ENCODE measurements around the gene GSTP1.
"Not testable (repeated sequence)": the region's sequence is repeated elsewhere in the genome, so short reads cannot be mapped to it uniquely, and the experiment has no call there.

Gene GSTP1

DNA sequence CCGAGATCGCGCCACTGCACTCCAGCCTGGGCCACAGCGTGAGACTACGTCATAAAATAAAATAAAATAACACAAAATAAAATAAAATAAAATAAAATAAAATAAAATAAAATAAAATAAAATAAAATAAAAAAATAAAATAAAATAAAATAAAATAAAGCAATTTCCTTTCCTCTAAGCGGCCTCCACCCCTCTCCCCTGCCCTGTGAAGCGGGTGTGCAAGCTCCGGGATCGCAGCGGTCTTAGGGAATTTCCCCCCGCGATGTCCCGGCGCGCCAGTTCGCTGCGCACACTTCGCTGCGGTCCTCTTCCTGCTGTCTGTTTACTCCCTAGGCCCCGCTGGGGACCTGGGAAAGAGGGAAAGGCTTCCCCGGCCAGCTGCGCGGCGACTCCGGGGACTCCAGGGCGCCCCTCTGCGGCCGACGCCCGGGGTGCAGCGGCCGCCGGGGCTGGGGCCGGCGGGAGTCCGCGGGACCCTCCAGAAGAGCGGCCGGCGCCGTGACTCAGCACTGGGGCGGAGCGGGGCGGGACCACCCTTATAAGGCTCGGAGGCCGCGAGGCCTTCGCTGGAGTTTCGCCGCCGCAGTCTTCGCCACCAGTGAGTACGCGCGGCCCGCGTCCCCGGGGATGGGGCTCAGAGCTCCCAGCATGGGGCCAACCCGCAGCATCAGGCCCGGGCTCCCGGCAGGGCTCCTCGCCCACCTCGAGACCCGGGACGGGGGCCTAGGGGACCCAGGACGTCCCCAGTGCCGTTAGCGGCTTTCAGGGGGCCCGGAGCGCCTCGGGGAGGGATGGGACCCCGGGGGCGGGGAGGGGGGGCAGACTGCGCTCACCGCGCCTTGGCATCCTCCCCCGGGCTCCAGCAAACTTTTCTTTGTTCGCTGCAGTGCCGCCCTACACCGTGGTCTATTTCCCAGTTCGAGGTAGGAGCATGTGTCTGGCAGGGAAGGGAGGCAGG, at the start of gene GSTP1:
TSS of gene GSTP1 (plus strand) at position 566 of the 958 bp plus-strand sequence. CDS start at position 598, 32 bp downstream.
- peak; percentile 86 for DNase-seq (ENCODE audit: low read depth)

DNA sequence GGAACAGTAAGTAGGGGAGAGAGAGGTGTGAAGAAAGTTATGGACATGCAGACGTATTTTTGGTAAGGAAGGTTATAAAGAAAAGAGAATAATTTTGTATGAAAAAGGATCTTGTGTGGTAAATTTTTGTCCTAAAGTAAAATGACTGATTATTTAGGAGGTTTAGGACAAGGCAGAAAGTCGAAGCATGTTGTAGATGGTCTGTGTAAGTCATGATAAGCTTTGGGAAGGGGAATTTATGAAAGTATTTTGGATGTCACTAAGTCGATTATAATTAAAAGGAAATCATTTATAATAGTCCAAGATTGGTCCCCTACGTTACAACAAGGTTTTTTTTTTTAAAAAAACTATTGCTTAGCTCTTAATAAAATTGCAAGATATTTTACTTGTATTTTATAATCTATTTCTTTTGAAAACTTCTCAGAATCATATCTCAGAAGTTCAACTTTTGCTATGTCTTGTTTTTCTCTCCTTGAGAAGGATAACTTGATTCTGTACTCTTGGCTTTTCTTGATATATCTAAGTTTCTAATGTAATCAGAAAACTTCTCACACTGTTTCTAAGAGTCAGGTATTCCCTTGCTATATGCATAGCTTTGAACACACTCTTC, 49.4 kb upstream of the GSTP1 start:
- no peak for DNase-seq (ENCODE audit: low read depth)

DNA sequence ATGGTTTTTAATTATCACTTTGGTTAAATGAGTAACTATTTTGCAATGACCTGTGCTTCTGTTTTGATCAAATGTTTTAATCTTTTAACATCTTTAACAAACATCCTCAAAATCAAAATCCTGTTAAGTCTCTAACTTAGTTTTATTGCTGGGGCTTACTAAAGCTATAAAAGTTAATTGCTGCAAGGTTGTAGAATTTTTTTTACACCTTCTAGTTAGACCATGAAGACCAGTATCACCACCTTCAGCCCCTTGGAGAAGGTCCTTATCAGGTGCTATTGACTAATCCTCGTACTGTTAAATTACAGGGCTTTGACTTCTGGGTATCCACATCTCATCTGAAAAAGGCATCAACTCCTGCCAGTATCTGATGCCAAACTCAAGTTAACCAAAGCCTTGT, 48.1 kb upstream of the GSTP1 start:
- DNase-seq (ENCODE audit: low read depth): no peak

DNA sequence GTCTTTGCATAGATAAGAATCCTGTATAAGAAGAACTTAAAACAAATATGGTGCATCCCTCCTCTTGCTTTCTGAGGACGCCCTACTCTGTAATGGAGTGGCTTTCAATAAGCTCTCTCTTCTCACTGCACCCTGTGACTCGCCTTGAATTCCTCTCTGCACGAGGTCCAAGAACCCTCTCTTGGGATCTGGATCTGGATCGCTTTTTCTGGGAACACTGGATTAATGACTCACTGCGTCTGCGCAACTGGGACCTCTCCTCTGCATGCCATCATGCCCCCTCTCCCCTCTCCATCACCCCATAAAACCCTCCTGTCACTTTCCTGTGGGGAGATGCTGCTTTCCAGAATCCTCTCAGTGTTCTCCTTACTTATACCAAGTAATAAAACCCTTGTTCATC, 45.3 kb upstream of the GSTP1 start:
- peak; percentile 25 for DNase-seq (ENCODE audit: low read depth)

DNA sequence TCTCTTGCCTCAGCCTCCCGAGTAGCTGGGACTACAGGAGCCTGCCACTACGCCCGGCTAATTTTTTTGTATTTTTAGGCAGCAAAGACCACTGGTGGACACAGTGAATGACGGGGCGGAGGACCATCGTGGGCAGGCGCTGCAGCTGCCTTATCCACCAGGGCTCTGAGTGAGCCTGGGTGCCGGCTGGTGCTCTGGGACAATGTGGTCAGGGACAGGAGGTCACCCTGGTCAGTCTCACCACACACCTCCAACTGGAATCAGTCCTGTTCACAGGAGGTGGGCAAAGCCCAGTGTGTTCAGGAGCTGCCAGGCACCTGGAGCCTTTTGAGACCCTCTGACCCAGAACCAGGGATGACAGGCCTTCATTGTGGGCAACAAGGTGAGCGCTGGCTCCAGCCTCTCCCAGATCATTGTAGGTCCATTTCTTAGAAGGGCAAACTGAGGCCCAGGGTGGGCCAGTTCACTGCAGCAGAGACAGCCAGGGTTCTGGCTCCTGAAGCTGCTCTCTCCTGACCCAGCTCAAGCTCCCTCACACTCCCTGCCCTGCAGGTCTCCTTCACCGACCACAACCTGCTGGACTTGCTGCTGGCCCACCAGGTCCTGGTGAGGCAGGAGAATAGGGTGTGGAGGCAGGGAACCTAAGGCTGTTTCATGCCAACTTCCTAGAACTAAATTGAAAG, 44.6 kb upstream of the GSTP1 start:
- DNase-seq (ENCODE audit: low read depth): no peak

DNA sequence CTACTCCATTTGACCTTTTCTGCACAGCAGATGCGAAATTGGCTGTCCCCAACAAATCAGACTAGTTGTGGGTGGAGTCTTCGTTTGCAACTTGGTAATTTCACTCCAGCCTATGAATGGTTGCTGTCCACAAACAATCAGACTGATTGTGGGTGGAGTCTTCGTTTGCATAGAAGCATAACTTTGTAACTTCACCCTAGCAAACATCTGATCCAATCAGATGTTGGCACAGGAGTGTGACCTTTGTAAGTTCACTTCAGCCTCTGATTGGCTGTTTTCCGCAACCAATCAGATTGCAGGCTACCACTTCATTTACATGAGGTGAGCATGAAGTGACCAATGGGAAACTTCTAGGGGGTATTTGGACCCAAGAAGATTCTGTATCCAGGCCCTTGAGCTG, 44.1 kb upstream of the GSTP1 start:
- DNase-seq (ENCODE audit: low read depth): no peak

DNA sequence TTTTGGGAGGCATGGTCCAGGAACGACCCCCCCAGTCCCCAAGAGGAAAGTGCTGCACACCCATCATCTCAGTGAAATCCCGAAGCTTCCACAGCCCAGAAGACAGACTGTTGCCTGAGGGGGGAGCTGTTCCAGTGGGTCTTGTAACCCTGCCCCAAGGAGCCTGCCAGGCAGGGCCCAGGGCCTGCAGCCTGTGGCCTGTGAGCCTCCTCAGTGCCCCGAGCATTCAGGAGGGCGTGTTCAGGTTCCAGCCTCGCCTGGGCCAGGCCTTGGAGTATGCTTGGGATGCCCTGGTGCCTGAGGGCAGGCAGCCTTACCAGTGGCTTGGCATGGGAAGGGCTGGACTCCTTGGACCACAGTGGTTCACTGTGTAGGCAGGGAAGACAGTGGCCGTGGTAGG, 42.4 kb upstream of the GSTP1 start:
- DNase-seq (ENCODE audit: low read depth): no peak

DNA sequence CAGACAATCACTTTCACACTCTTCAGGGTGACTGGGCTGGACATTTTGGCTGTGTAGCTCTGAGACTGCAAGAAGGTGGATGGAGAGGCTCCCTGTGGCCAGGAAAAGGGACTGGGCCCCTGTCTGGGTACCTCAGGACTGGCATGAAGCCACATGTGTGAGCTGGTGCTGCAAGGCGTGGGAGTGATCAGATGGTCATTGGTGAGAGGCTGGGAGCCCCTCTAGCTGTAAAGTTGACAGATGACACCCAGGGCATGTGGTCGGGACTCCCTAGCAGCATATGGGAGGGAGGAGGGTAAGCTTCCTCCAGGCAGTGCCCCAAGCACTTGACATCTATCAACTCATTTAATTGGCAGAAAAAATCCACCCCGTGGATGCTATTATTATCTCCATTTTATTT, 41.4 kb upstream of the GSTP1 start:
- no peak for DNase-seq (ENCODE audit: low read depth)

DNA sequence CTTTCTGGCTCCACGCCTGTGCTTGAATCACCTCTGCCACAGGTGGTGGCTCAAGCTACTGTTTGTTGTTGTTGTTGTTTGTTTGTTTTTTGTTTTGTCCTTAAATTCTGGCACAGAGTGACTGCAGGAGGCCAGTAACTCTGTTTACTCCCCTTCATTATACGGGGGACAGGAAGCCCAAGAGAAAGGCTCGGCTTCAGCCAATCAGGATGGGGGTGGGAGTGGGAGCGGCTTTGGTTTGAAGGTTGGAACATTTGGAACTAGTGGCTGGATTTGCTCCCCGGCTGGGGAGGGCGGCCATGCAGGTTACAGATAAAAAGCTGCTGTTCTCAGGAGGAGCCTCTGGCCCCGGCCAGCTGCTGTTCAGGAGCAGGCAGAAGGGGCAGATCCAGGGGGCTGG, 40.6 kb upstream of the GSTP1 start:
- no peak for DNase-seq (ENCODE audit: low read depth)

DNA sequence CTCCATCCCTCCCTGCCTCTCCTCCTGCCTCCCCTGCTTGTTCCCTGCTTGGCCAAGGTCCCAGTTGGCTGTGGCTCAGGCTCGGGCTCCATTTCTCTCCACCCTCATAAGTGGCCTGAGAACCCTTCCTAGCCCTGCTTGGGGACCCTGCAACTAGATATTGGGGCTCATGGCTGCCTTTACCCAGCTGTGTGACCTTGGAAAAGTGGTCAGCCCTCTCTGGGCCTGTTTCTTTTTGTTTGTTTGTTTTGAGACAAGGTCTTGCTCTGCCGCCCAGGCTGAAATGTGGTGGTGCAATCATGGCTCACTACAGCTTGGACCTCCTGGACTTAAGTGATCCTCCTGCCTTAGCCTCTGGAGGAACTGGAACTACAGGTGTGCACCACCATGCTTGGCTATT, 40.0 kb upstream of the GSTP1 start:
- DNase-seq (ENCODE audit: low read depth): no peak

DNA sequence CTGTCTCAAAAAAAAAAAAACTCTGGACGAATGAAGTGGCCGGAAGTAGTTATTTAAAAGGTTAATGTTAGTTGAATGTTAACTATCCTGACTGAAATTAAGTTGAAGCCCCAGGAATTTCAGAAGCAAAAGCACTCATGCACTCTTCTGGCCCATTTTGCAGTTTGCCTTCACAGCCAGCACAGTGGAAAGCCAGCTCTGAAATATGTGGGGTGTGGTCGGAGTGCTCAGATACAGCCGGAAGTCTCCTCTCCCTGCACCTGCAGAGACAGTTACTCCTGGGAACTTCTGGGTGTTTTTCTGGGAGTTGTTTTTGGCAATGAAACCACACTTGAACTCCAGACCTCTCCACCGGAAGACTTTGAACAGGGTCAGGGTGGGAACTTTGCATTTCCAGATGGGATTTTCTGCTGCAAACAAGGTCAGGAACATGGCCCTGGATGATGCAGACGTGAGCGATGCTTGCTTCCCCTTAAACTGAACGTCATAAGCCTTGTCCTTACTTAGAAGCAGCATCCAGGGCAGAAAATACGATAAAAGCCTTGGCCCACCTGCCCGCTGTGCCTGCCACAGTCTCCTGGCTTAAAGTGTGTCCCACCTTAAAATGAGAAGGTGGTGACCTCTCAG, 38.9 kb upstream of the GSTP1 start:
- DNase-seq (ENCODE audit: low read depth): no peak

DNA sequence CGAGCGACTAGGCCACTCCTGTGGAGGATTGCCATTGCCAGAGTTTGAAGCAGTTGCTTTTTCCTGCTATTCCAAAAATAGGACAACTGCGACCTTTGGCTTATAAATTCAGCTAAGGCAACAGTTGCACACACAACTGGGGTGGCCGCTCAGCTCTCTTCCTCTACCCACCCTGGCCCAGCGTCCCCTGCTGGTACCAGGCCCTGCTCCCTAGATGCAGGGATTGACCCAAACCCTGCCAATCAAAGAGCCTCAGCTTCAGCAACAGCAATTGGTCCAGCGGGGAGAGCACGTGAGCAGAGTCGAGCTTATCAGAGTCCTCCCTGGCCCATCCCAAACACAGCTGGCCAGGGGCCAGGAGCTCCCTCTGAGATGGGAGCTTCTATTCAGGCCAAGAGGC, 38.3 kb upstream of the GSTP1 start:
- DNase-seq (ENCODE audit: low read depth): no peak

DNA sequence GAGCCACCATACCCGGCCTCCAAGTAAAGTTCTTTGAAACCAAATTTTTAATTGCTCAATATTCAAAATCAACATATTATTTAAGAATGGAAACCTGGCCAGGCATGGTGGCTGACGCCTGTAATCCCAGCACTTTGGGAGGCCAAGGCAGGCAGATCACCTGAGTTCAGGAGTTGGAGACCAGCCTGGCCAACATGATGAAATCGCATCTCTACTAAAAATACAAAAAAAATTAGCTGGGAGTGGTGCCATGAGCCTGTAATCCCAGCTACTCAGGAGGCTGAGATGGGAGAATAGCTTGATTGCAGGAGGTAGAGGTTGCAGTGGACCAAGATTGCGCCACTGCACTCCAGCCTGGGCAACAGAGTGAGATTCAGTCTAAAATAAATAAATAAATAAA, 35.5 kb upstream of the GSTP1 start:
- DNase-seq (ENCODE audit: low read depth): not testable (repeated sequence)

DNA sequence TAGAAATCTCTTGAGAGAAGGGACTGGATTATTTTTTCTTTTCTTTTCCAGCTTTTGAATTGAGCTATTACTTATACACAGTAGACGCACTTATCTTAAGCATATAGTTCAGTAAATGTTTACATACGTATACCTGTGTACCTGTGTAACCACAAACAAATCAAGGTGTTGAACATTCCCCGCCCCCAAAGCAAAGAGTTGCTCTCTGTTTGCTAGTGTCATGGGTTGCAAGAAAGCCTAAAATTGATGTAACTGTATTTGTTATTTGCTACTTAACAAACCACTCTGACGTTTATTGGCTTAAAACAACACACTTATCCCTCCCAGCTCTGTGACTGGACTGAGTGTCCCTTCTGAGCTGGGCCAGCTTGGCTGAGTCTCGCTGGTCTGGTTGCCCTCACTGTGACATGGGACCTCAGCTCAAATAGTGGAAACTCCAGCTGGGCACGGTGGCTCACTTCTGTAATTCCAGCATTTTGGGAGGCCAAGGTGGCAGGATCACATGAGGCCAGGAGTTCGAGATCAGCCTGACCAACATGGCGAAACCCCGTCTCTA, 35.0 kb upstream of the GSTP1 start:
- DNase-seq (ENCODE audit: low read depth): no peak

DNA sequence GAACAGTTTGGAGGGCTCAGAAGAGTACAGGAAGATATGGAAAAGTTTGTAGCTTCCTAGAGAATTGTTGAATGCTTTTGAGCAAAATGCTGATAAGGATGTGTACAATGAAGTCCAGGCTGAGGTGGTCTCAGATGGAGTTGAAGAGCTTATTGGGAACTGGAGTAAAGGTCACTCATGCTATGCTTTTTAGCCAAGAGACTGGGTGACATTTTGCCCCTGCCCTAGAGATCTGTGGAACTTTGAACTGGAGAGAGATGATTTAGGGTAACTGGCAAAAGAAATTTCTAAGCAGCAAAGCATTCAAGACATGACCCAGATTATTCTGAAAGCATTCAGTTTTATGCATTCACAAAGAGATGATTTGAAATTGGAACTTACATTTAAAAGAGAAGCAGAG, 32.5 kb upstream of the GSTP1 start:
- DNase-seq (ENCODE audit: low read depth): no peak

DNA sequence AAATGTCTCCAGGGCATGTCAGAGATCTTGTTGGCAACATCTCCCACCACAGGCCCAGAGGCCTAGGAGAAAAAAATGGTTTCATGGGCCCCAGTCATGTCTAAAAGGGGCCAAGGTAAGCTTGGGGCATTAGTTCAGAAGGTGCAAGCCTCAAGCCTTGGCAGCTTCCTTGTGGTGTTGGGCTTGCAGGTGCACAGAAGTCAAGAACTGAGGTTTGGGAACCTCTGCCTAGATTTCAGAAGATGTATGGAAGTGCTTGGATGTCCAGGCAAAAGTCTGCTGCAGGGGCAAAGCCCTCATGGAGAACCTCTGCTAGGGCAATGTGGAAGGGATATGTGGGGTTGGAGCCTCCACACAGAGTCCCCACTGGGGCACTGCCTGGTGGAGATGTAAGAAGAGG, 31.9 kb upstream of the GSTP1 start:
- DNase-seq (ENCODE audit: low read depth): not testable (repeated sequence)

DNA sequence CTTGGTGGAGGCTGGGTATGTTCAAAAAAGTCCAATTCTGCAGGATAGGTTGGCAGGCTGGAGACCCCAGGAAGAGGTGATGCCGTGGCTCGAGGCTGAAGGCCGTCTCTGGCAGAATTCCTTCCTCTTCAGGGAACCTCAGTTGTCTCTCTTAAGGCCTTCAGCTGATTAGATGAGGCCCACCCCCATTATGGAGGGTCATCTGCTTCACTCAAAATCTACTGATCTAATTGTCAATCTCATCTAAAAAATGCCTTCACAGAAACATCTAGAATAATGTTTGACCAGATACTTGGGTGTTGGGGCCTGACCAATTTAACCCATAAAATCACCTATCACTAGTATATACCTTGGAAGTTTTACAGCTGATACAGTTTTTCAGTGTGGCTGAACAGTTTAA, 27.4 kb upstream of the GSTP1 start:
- no peak for DNase-seq (ENCODE audit: low read depth)

DNA sequence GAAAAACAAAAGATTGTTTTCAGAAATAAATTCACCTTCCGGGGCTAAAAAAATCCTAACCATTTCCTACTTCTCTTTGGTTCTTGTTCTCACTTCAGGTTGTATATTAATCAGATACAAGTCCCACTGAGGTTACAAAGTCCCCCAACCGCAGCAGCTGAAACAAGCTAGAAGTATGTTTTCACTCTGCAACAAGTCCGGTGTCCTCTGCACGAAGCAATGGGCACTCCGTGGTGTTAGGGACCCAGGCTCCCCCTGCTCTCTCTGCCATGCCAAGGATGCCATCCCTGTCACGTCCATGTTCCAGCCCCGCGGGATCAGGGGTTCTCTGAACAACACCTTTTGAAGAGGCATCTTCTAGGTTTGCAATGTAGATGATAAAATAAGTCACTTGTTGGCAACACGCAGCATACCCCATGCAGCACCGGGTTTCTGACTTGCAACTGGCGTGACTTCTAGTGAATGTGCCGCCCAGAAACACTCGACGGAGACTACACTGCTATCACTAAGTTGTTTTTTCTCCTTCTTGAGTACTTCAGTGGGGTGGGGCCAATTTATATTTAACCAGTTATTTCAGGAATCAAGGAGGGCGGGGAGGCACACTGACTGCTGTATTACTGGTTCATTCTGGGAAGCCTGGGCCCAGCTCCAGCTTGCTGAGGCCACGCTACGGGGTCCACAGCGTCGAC, 25.4 kb upstream of the GSTP1 start:
- DNase-seq (ENCODE audit: low read depth): peak; percentile 11

DNA sequence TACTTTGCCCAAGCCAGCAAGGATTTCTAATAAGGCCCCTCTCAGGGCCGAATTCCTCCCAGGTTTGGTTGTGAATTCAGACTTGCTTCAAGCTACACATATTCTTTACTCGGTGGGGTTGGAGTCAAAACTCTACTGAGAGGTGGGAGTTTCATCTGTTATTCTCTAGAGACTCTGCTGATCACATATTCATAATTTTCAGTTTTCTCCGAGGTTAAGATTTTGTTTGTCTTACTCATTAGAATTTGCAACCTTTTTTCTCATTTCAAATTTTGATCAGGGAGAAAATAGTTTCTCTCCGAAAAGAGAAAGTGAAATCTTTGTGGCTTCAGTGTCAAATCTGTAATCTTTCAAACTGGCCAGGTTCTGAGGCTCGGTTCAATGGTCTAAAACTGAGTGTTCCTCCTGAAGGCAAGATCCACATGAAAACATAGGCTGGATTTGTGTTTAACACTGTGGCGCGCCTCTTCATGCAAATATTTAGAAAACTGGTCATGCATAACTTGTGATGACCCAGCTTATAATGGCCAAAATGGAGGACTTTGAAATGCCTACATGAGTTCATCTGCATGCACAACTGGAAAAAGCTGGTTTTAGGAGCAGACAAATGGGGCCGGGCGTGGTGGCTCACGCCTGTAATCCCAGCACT, 21.5 kb upstream of the GSTP1 start:
- DNase-seq (ENCODE audit: low read depth): no peak

DNA sequence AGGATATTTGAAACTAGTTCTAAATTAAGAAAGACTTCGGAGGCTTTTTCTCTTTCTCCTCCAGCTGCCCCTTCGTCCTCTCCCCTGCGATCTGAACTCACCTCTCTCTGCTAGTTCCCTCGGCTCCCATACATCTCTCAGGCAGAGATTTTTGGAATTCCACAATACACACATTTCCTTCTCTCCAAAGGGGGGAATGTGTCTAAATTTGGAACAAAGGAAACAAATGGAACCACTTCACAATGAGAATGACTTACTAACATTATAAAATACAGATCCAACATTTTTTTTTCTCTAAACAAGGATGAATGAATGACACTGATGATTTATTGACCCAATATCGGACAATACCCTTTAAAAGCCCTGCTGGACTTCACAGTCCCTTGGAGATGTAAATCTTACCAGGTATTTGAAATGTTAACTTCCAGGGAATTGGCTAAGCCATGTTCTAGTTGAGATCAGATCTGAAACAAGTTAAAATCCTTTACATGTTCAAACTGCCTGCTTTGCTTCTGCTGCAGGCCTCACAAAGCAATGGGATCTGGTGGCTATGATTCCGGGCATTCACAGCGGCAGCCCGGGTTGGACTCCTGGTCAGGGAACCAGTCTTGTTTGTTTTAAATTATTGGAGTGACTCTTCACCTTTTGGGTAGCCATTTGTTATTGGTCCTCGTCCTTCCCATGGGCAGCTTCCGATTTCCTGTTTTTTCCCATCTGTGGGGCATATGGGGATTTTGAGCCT, 20.5 kb upstream of the GSTP1 start:
- DNase-seq (ENCODE audit: low read depth): no peak

Data from stromal cell of bone marrow (primary cell).